Middle frontal gyrus (tissue), 1 donor: ENCODE results near the gene LHFPL6.

Source experiments
- DNase-seq: peaks from one replicate; pipeline ENCODE4 v3.0.0-alpha.2; 2015; ENCODE audit warnings: low spot score; ENCODE audit errors: extremely low spot score

LHFPL6 gene

DNA sequence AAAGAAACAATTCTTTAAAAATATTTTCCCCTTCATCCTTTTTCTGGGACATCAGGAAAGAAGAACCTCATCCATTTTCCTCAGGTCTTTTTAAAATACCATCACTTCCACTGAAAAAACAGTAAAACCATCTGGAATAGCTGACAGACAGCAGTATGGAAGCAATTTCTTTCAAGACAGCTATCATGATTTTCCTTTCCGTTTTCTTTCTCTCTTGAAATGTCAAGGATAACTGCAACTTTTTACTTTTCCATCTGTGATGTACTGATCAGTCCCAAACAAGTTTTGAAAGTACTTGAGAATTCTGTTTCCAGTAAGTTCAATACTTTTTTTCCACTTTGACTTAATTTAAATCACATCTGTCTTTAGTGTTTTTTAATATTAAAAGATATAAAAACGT is 211.2 kb downstream of the LHFPL6 start:
- DNase-seq: no peak

DNA sequence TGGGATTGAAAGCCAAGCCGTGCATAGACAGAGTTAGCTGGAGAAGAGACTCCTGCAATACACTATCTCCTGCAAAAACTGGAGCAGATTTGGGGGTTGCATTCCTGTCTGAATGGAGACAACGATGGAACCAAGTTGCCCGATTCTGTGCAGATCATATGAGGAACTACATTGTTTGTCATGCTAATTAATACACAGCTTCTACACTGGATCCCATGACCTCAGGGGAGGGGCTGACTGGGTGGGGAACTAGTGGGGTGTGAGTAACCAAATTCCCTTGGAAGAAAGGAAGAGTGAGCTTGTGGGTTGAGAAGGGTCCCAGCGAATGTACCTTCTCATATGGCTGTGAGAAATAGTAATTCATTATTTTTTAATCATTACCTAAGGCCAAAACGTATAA is 214.0 kb downstream of the LHFPL6 start:
- DNase-seq: no peak

DNA sequence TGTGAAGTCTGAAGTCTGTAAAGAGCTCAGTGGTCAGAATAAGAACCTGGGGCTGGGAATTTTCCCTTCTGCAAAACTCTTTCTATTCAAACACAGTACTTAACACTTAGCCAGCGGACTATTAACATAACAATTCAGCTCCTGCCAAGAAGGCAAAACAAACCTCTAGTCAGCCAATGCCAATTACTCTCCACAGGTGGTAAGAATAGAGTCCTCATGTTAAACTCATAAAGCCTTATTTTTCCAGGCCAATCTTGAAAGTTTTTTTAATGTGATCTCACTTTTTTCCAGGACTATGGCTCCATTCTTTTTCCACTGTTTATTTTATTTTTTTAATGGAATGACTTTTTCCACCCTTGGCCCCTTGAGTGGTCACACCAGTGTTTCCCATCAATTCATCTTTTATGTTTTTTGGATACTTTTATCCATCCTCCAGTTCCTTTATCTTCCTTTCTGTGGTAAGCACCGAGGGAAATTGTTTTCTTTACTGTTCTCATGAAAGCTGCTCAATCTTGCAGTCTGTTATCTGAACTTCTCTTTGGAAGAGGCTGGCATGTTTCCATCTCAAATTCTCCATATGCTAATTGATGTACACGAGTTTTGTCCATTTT is 217.3 kb downstream of the LHFPL6 start:
- DNase-seq: no peak

DNA sequence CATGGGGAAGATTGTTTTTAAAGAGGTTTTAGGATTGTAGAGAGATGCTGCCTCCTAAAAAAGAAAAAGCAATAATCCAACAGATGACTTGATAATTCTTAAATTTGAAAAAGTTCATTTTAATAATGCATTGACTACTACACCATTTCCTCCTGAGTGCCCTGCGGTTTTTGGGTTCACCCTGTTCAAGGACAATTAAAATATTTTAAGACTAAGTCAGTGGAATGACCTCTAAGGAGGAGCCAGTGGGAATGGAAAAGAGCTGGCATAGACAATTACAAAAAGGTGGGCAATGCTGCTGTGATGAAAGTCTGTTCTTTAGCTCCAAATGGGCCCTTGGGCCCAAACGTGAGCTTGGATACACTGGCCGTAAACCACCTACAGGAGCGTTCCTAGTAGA is 217.8 kb downstream of the LHFPL6 start:
- no peak for DNase-seq

DNA sequence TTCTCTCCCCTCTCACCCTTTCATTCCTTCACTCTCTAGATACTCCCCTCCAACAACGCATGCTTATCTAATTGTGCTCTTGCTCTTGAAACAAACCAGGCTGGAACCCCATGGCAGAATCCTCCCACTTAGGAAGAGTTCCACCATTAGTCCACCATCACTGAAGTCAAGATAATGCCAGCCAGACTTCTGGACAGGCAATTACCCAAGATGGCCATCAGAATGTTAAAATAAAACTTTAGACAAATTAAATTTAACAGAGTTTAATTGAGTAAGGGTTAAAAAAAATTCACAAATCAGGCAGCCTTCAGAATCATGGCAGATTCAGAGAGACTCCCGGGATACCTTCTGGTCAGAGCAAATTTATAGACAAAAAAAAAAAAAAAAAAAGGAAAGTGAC is 221.5 kb downstream of the LHFPL6 start:
- DNase-seq: no peak

DNA sequence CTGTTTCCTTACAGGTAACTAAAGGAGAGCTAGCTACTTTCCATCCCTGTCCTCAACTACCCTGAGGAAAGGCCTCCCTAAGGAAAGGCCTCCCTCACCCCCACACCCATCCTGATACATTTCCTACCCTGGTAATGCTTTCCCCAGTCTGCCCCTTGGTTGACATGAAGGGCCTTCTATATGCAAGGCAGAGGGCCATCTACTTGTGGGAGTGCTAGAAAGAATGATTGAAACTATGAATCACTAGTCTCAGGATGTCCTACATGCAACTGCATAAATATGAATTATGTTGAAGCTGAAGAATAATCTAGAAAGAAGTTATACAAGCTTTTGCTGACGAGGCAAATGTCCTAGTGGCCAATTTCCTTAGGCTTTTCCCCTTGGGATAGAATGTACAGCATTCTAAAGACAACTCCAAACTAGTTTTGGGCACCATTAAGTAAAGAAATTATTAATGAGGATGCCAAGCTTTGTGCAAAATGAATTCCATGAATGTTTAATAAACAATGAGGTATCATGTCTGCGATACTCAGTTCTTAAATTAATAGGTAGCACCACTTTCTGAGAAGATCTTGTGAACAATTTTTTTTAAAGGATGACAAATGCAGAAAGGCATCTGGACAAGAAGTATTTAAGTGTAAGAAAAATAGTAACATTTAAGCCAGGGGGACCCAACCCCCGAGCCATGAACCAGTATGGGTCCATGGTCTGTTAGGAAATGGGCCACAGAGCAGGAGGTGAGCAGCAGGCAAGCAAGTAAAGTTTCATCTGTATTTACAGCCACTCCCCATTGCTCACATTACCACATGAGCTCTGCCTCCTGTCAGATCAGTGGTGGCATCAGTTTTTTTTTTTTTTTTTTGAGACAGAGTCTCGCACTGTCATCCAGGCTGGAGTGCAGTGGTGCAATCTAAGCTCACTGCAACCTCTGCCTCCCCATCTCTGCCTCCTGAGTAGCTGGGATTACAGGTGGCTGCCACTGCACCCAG is 223.0 kb downstream of the LHFPL6 start:
- no peak for DNase-seq

DNA sequence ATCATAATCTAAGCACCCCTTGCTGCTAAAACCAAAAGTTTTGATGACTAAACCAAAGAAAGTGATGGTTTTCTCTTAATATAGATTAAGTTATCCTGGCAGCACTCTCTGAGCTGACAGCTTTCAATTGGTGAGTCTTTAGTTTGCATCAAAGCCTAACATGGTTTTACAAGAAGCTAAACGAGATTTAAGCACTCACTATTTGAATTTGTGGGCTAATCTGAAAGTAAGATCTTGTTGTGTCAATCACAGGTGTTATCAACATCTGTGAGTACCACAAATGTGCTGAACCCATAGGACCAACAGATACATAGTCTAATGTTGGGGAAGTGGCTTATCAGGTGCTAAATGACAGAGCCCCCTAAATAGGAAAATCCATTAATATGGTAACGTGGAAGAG is 223.9 kb downstream of the LHFPL6 start:
- DNase-seq: no peak

DNA sequence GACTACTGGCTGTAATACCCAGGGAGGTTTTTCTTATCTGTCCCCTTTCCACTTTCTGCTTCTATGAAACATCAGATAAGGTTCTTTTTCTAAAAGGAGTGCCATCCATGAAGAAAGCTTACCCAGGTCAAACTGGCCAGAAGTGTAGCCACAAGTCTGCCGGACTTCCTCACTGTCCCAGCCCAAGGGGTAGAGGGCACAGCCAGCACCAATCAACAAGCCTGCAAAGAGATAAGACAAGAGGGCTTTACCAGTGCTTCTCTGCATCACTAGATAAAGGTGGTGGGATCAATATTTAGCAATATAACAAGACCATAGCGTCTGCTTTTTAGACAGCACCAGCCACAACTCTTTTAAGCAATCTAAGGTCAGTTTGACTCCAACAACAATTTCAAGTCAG is 224.7 kb downstream of the LHFPL6 start:
- DNase-seq: no peak

DNA sequence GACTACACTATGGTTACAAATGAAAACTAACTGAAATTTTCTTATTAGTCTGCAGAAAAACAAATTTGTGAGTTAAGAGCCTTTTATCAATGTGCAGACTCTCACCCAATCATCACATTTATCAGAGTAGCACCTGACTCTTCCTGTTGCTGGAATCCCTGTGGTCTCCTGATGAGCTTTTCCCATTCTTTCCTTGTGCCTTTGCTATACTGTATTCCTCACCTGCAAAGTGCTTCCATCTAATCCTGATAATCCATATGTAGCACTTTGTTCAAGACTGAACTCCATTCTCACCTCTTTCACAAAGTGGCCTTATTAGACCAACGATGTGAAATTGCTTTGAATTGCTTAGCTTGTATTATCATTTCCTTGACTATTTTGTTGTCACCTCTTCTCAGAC is 225.3 kb downstream of the LHFPL6 start:
- DNase-seq: no peak

DNA sequence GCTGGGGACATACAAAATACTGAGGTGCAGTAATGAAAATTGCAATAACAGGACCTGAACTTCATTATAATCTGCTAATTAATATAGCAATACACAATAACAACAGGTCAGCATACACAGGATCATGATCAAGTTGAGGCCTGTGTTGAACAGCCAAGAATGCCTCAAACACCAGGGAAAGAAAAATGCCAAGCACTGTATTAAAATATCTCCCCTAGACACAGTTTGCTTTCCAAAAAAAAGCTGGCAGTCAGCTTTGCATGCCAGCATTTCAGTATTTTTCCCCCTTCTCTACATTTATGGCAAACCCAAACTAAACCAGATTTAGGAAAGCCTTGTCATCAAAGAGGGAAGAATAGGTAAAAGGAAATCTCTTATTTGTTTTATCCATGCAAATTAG is 226.9 kb downstream of the LHFPL6 start:
- DNase-seq: no peak

DNA sequence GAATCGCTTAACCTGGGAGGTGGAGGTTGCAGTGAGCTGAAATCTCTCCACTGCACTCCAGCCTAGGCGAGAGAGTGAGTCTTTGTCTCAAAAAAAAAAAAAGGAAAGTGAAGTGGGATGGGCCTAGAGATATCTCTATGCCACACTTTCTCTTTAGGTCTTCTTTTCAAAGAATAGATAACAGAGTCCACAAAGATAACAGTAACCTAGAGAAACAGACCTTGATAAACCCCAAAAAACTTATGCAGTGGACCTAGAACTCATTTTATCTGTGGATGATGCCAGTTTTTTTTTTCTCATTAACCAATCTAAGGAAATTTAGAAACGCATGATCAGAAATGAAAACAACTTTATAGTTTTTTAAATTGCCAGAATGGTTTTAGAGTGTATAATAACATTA is 227.4 kb downstream of the LHFPL6 start:
- no peak for DNase-seq

DNA sequence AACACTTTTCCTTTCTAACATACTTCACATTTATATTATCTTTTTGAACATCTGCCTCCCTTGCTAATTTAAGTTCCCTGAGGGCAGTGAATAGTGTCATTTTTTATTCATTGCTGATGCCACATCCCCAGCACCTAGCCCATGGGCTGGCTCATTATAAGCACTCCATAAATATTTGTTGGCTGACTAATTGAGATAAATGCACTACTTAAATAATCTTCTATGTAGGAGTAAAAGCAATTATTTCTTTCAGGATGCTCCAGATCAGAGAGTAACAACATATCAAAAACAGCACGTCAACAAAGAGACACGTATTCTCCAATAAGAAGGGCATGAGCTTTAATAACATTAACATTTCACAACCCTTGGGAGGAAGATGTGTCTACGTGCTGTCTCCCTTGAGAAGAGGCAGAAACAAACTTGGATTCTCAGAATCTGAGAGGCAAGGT is 228.2 kb downstream of the LHFPL6 start:
- DNase-seq: no peak

DNA sequence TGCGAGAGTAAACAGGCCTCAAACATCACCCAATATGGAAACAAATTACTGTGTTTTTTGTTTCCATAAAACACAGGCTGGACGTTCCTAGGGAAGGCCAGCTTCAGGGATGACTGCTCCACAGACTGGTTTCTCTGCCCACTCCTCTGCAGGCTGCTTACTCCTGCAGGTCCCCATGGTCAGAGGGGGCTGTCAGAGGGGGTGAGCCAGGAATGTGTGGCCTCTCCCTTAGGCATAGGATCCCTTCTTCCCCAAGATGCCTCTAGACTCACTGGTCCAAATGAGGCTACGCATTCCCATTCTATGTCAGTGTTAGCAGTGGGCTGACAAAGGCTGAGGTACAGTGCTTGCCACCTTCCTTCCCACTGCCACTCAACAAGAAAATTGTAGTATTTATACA is 229.8 kb downstream of the LHFPL6 start:
- DNase-seq: no peak

DNA sequence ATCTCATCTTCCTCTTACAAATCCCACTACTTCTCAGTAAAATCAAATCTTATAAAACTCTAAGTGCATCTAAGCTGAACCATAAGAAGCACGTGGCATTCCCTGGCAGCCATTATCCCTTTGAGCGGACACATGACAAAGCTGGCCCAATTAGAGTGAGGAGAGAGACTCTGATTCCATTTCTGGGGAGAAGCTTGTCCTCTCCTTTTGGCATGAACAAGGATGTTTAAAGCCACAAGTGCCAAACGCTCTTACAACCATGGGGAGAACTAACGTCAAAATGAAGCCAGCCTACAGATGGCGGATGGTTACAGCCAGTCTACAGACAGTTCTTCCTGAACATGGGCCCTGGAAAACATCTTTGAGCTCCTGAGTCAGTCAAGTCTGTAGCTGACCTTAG is 231.3 kb downstream of the LHFPL6 start:
- DNase-seq: no peak

DNA sequence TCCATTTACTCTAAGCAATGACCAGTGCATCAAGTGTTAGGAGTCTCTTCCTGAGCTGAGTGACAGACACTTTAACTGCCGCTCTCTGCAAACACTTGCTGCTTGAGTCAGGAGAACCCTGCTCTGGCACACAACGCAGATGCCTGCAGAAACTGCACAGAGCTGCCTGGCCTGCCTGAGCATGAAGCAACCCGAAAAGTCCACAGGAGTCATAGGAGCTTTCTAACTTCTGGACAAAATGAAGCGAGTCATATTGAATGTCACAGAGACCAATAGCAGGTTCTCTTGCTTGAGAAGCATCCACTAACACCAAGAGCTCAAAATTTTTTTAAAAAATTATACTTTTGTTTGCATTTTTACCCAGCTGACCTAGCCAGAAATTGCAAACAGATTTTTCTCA is 232.4 kb downstream of the LHFPL6 start:
- DNase-seq: no peak

DNA sequence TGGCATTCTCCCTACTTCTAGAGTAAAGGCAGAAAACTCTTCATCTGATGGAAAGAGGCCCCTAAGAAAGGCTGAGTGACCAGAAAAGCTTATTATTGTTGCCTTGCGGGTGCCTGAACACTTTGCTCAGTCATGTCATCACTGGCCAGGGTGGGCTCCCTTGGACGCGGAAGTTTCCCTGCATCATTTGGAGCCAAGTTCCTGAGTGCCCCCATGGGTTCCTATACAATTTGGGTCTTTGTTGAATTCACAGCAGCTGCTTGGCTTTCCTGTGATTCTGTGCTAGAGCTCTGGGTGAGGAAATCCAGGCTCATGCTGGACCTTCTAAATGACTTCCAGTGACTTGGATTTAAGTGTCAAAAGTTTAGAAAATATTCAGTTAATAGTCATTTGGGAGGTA is 232.9 kb downstream of the LHFPL6 start:
- no peak for DNase-seq

DNA sequence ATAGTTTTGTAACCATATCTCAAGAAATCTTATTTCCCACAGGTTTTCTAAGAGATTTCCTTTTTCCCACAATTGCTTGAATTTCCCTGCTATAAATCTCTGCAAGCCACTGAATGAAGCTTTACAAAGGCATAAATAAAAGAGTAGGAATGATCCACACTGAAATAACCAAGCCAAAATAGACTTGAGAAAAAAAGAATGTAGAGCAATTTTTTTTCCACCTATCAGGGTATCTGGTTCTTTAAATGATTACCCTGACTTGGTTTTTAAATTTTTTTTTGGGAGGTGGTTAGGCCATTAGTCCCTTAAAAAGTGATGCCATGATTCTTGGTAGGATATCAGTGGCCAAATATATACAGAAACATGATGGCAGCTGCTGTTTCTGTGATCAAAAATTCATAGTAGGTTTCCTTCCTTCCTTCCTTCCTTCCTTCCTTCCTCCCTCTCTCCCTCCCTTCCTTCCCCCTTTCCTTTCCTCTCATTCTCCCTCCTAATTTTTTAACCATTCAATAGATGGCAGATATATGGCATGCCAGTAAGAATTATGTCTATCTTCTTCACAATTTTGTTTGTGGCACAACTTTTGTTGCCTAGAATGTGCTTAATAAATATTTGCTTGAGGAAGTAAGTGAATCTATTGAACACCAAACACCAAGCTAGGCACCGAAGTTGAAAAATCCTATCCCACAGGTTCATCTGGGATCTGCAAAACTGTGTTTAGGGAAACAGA is 233.7 kb downstream of the LHFPL6 start:
- DNase-seq: no peak

DNA sequence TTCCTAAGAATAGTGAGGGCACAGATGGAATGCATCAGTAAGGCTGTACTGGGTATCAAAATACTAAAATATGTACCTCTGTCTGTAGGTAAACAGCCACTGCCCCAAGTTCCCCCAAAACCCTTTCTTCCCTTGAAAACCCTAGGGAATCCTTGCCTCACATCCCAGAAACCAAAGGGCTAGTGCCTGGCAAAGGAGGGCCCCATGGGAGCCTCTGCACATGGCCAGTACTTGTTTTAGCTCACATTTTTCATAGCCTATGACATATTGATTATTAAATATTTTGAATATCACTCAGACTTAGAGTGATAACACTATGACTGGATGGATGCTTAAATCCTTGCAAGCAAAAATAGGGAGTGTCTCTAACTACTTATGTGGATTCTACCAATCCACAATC is 237.1 kb downstream of the LHFPL6 start:
- no peak for DNase-seq

DNA sequence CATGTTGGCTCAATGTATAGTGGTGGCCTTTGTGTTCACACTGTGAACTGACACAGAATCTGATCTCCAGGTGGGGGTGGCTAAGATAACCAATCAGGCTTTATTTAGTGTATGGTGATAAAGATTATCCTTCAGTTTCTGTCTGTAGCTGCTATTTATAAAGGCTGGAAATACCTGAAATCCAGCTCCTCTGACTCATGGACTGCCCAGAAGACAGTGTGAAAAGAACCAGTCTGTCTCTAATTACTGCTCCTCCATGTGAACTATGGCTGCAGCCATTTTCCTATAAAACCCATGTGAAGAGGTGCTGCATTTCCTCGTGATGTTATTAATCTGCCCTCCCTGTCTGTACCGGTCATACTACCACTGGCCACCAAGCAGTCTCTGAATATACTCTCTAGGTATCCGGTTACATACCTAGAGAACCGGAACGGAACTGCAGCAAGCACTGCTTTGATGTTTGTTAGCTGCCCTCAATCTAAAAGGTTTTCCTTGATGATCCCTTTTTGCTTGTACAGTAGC is 238.0 kb downstream of the LHFPL6 start:
- no peak for DNase-seq

DNA sequence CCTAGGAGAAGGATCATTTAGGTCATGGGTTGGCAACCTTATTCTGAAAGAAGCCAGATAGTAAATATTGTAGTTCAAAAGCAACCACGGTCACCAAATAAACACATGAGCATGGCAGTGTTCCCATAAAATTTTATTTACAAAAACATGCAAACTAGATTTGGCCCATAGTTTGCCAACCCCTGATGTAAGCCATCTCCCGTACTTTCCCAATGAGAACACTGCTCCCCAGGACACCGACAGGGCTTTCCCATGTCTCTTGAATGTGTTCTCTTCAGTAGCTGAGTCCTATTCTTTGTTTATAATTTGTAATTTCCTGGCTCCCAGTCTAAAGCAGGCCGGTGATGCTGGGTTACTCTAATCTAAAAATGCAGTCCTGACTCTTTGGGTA is 239.6 kb downstream of the LHFPL6 start:
- DNase-seq: no peak

DNA sequence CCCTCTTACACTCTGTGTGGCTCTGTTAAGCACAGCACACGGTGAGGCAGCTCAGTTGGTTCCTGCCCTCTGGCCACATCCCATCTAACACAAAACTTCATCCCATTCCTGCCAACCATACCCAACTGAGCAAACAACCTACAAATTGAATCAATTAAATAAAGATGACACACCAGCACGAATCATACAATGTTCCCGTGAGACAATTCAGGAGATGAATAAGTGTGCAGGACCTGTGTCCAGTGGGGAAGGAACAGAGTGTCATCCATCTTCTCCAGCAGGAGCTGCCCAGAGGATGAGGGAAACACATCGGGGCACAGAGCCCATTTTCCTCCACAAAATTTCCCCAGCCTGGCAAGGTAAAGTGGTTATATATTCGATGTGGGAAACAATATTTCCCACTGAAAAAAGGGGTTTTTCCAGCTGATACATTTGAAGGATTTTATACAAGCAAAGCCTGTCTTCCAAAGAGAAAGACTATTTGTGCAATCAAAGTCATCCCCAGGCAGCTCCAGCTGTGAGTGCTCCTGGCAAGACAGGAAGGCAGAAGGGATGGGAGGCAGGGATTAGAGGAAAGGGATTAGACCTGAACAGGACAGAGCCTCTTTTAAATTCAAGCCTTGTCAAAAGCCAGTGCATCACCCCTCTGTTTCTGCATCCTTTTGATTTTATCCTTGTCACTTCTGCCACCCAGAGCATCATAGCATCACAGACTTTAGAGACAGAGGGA is 240.2 kb downstream of the LHFPL6 start:
- DNase-seq: no peak
